DMS 273 (cell line): Measurements from ENCODE around the gene ISOC2.
"Not testable (repeated sequence)": the region's sequence is repeated elsewhere in the genome, so short reads cannot be mapped to it uniquely, and the experiment has no call there.

Experiments used
- DNase-seq: peaks from one replicate; lab custom pipeline; 2025; ENCODE audit not compliant: unreplicated experiment; lab: John Stamatoyannopoulos, UW

ISOC2 gene

GRCh38 chr19:55443045-55443823, 18.2 kb downstream of the ISOC2 start, which contains the start of gene SHISA7:
Gene SHISA7, minus strand, starts transcription at chr19:55443300. Its CDS starts 437 bp downstream, at chr19:55442863.
- DNase-seq = peak; percentile 67

GRCh38 chr19:55442372-55442961, 19.0 kb downstream of the ISOC2 start:
- DNase-seq = peak; percentile 38

- no peak for DNase-seq
Observed at GRCh38 chr19:55441692-55442321, 19.6 kb downstream of the ISOC2 start.

GRCh38 chr19:55441319-55441691, 20.1 kb downstream of the ISOC2 start:
- peak; percentile 48 for DNase-seq

- DNase-seq = peak; percentile 44
Observed at GRCh38 chr19:55440411-55441105, 20.9 kb downstream of the ISOC2 start.

GRCh38 chr19:55439052-55439451, 22.4 kb downstream of the ISOC2 start:
- no peak for DNase-seq

- DNase-seq = peak; percentile 82
Observed at GRCh38 chr19:55437410-55437809, 24.0 kb downstream of the ISOC2 start.

GRCh38 chr19:55436847-55437246, 24.6 kb downstream of the ISOC2 start:
- no peak for DNase-seq

- no peak for DNase-seq
Observed at GRCh38 chr19:55435020-55435419, 26.4 kb downstream of the ISOC2 start.

- no peak for DNase-seq
Observed at GRCh38 chr19:55434356-55434919, 27.0 kb downstream of the ISOC2 start.

GRCh38 chr19:55433292-55433691, 28.1 kb downstream of the ISOC2 start:
- no peak for DNase-seq

GRCh38 chr19:55432241-55432959, 29.0 kb downstream of the ISOC2 start:
- DNase-seq = no peak

GRCh38 chr19:55431183-55431582, 30.3 kb downstream of the ISOC2 start:
- DNase-seq = no peak

- no peak for DNase-seq
Observed at GRCh38 chr19:55426042-55426441, 35.4 kb downstream of the ISOC2 start.

- DNase-seq = no peak
Observed at GRCh38 chr19:55424518-55424917, 36.9 kb downstream of the ISOC2 start.

GRCh38 chr19:55423225-55424005, 38.0 kb downstream of the ISOC2 start:
- DNase-seq = peak; percentile 53

- not testable (repeated sequence) for DNase-seq
Observed at GRCh38 chr19:55421281-55421680, 40.2 kb downstream of the ISOC2 start.

- DNase-seq = no peak
Observed at GRCh38 chr19:55419624-55420236, 41.7 kb downstream of the ISOC2 start.

GRCh38 chr19:55419103-55419502, 42.3 kb downstream of the ISOC2 start:
- DNase-seq = no peak
